Neural cell (in vitro differentiated cells): ENCODE results near the gene TRIM29. TPM values are rescaled to one million over a fixed set of nuclear protein-coding genes. Genes with fewer than 3 reads are reported as not detected.

ENCODE experiments used
- H2AFZ ChIP-seq: fragments of 200-600, 300-800 bp; sonication (generic), shearing (Covaris generic); 2 replicates; pipeline ENCODE4 v1.6.0; 2014; ENCODE audit warnings: low read depth, mild to moderate bottlenecking, antibody characterized with exemption, low read length, moderate library complexity
- H3F3A ChIP-seq: fragments of 200-600 bp; shearing (Covaris generic); 2 replicates; pipeline ENCODE4 v1.6.1; 2016; ENCODE audit warnings: mild to moderate bottlenecking, moderate library complexity, mixed read lengths, antibody characterized with exemption, low read length; ENCODE audit not compliant: insufficient read depth, poor library complexity, severe bottlenecking
- H3K27ac ChIP-seq: fragments of 200-600, 300-800 bp; sonication (generic), shearing (Covaris generic); 2 replicates; pipeline ENCODE4 v1.5.1; 2014; ENCODE audit warnings: mild to moderate bottlenecking, low read length, moderate library complexity
- H3K27me3 ChIP-seq: fragments of 300-800, 200-600 bp; sonication (generic), shearing (Covaris generic); 2 replicates; pipeline ENCODE4 v1.6.0; 2014; ENCODE audit warnings: mild to moderate bottlenecking, low read depth, low read length, moderate library complexity; ENCODE audit not compliant: insufficient read depth
- H3K36me3 ChIP-seq: fragments of 300-800, 200-600 bp; sonication (generic), shearing (Covaris generic); 2 replicates; pipeline ENCODE4 v1.5.1; 2014; ENCODE audit warnings: mild to moderate bottlenecking, antibody characterized with exemption, low read length, moderate library complexity; ENCODE audit not compliant: insufficient read depth
- H3K4me2 ChIP-seq: fragments of 300-800, 200-600 bp; sonication (generic), shearing (Covaris generic); 2 replicates; pipeline ENCODE4 v1.6.0; 2014; ENCODE audit warnings: mild to moderate bottlenecking, low read length
- H3K4me3 ChIP-seq: fragments of 300-800, 200-600 bp; sonication (generic), shearing (Covaris generic); 2 replicates; pipeline ENCODE4 v1.5.1; 2014; ENCODE audit warnings: mild to moderate bottlenecking, low read length, moderate library complexity
- H3K79me2 ChIP-seq: fragments of 200-600 bp; shearing (Covaris generic); replicated peaks from 2 replicates; pipeline ENCODE4 v1.6.0; 2014; ENCODE audit warnings: mild to moderate bottlenecking, low read length, moderate library complexity; ENCODE audit not compliant: insufficient read depth
- H3K9ac ChIP-seq: fragments of 300-800, 200-600 bp; sonication (generic), shearing (Covaris generic); 2 replicates; pipeline ENCODE4 v1.6.1; 2016; ENCODE audit warnings: mild to moderate bottlenecking, low read length, mixed read lengths
- H3K9me2 ChIP-seq: fragments of 200-600 bp; shearing (Covaris generic); 2 replicates; pipeline ENCODE4 v1.6.1; 2016; ENCODE audit warnings: mild to moderate bottlenecking, low read length, mixed read lengths; ENCODE audit not compliant: insufficient read depth
- H3K9me3 ChIP-seq: fragments of 200-600, 300-800 bp; sonication (generic), shearing (Covaris generic); 2 replicates; pipeline ENCODE4 v1.6.1; 2016; ENCODE audit warnings: mild to moderate bottlenecking, mixed run types, low read length, moderate library complexity, mixed read lengths
- H4K20me1 ChIP-seq: fragments of 200-600 bp; shearing (Covaris generic); 2 replicates; pipeline ENCODE4 v1.6.1; 2016; ENCODE audit warnings: mild to moderate bottlenecking, mixed run types; ENCODE audit not compliant: insufficient read depth
- CTCF ChIP-seq: fragments of 450-650 bp; IDR thresholded peaks from 2 replicates; pipeline ENCODE4 v1.5.1; 2014; ENCODE audit warnings: antibody characterized with exemption, mild to moderate bottlenecking, moderate library complexity; ENCODE audit not compliant: poor library complexity, severe bottlenecking
- EZH2 ChIP-seq: fragments of 200-600, 300-800 bp; shearing (Covaris generic), sonication (generic); IDR thresholded peaks from 2 replicates; pipeline ENCODE4 v1.6.1; 2014; ENCODE audit warnings: antibody characterized with exemption, low read length, borderline replicate concordance, mild to moderate bottlenecking; ENCODE audit not compliant: insufficient read depth, poor library complexity, severe bottlenecking
- MXI1 ChIP-seq: fragments of 450-650 bp; conservative IDR thresholded peaks from 2 replicates; pipeline ENCODE4 v1.6.1; 2014; ENCODE audit warnings: antibody characterized with exemption, mild to moderate bottlenecking; ENCODE audit not compliant: poor library complexity, severe bottlenecking
- POLR2AphosphoS5 ChIP-seq: IDR thresholded peaks from 2 replicates; pipeline ENCODE4 v1.6.1; 2012
- RAD21 ChIP-seq: fragments of 450-650 bp; conservative IDR thresholded peaks from 2 replicates; pipeline ENCODE4 v1.6.1; 2014; ENCODE audit warnings: antibody characterized with exemption, mild to moderate bottlenecking, moderate library complexity
- REST ChIP-seq: IDR thresholded peaks from 2 replicates; pipeline ENCODE4 v1.6.1; 2012; ENCODE audit warnings: borderline replicate concordance
- SMC3 ChIP-seq: fragments of 450-650 bp; conservative IDR thresholded peaks from 2 replicates; pipeline ENCODE4 v1.6.1; 2014; ENCODE audit warnings: antibody characterized with exemption, mild to moderate bottlenecking, moderate library complexity; ENCODE audit not compliant: poor library complexity
- TAF1 ChIP-seq: IDR thresholded peaks from 2 replicates; pipeline ENCODE4 v1.6.1; 2012; ENCODE audit warnings: low read depth
- polyA plus RNA-seq: library from polyadenylated mRNA; depleted of rRNA; stranded (reverse); fragments of >200 nt; gene quantifications from 2 replicates; pipeline ENCODE4 v1.2.3, GENCODE V29; 2014

The TRIM29 gene
- polyA plus RNA-seq, 1 donor from 2014 or later = 0.82 TPM

- Histone ChIP-seq H3K79me2 (no peaks in the 10 kb centered on the region), H4K20me1 (no peaks in the 10 kb centered on the region), H3K4me2 (no peak overlapping the region)
These were observed 22.5 kb downstream of the TRIM29 start for GRCh38 chr11:120115272-120116000.

GRCh38 chr11:120112174-120112796, 25.6 kb downstream of the TRIM29 start:
- Histone ChIP-seq H3K27ac (no peak overlapping the region), H4K20me1 (no peaks in the 10 kb centered on the region), H3K27me3 (no peaks in the 10 kb centered on the region), H2AFZ (no peak overlapping the region), H3K4me3 (no peak overlapping the region), H3K4me2 (no peak overlapping the region), H3K79me2 (no peaks in the 10 kb centered on the region), H3K36me3 (no peaks in the 10 kb centered on the region), H3K9me3 (no peaks in the 10 kb centered on the region), H3F3A (no peaks in the 10 kb centered on the region), H3K9ac (no peak overlapping the region), H3K9me2 (no peaks in the 10 kb centered on the region)
- TF ChIP-seq EZH2 = no peak
- no peak for TF ChIP-seq MXI1
- peak; percentile 15 for TF ChIP-seq CTCF

More at GRCh38 chr11:120115272-120116000, 22.5 kb downstream of the TRIM29 start:
- Histone ChIP-seq H3K9ac (no peak overlapping the region), H3K27ac (no peak overlapping the region), H3F3A (no peaks in the 10 kb centered on the region), H3K9me3 (no peaks in the 10 kb centered on the region), H2AFZ (no peak overlapping the region), H3K9me2 (no peaks in the 10 kb centered on the region), H3K36me3 (no peaks in the 10 kb centered on the region), H3K4me3 (no peak overlapping the region), H3K27me3 (no peaks in the 10 kb centered on the region)
- TF ChIP-seq TAF1 = no peak
- no peak for TF ChIP-seq SMC3
- TF ChIP-seq EZH2 = no peak
- TF ChIP-seq RAD21 = no peak
- TF ChIP-seq POLR2AphosphoS5 = no peak
- TF ChIP-seq CTCF = no peak
- TF ChIP-seq REST = no peak
